BLaER1 treated with 17β-estradiol and CSF1 and Interleukin-3, amounts not matched to agents 10 nM and 100 nM (cell line): Measurements from ENCODE around the gene SV2B.

Experiments
- H3K27ac ChIP-seq, 11 experiments: shearing (Covaris generic); formaldehyde crosslinking; 2 replicates each; pipeline ENCODE4 v1.8.1; 2022
- H3K27me3 ChIP-seq, 11 experiments: shearing (Covaris generic); formaldehyde crosslinking; 2 replicates each; pipeline ENCODE4 v1.8.1; 2022
- H3K36me3 ChIP-seq, 11 experiments: shearing (Covaris generic); formaldehyde crosslinking; 2 replicates each; pipeline ENCODE4 v1.8.1; 2022
- H3K4me1 ChIP-seq, 10 experiments: shearing (Covaris generic); formaldehyde crosslinking; 2 replicates each; pipeline ENCODE4 v1.8.1; 2022
- H3K4me2 ChIP-seq, 11 experiments: shearing (Covaris generic); formaldehyde crosslinking; 2 replicates each; pipeline ENCODE4 v1.8.1; 2022
- H3K4me3 ChIP-seq, 10 experiments: shearing (Covaris generic); formaldehyde crosslinking; 2 replicates each; pipeline ENCODE4 v1.8.1; 2022
- H3K9ac ChIP-seq, 11 experiments: shearing (Covaris generic); formaldehyde crosslinking; 2 replicates each; pipeline ENCODE4 v1.8.1; 2022
- H3K9me3 ChIP-seq, 11 experiments: shearing (Covaris generic); formaldehyde crosslinking; replicated peaks in 1 of 11; 2 replicates each; pipeline ENCODE4 v1.8.1; 2022
- H4K20me1 ChIP-seq, 11 experiments: shearing (Covaris generic); formaldehyde crosslinking; 2 replicates each; pipeline ENCODE4 v1.8.1; 2022
- Cebpa-rat ChIP-seq, 11 experiments: shearing (Covaris generic); IDR thresholded peaks; 2 replicates each; pipeline ENCODE4 v1.8.1; 2022

Gene SV2B

DNA sequence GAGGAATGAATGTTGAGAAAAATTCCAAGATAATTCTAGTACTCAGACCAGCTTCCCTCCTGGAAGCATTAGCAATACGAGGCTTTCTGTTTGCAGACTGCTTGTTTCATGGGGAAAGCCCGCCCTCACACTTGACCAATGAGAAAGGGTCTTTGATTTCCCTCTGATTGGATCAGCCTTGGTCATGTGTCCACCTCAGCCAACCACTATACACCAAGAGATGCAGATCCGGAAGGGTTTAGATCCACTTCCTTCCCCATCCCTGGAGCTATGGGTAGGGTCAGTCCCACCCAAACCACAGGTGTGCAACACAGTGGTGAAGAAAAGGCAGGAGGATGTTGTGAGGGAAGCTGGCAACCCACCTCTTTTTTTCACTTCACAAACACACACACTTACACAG, 154.7 kb downstream of the SV2B start:
- H3K4me3 ChIP-seq: no peak overlapping the region
- H3K9ac ChIP-seq: no peak overlapping the region
- H3K4me2 ChIP-seq: no peak overlapping the region
- peaks cover 7 to 37% (median 16%) of the 10 kb centered on the region in 10 experiments; a peak in 16 of 20 replicates for H3K4me1 ChIP-seq
- no peaks in the 10 kb centered on the region for H3K9me3 ChIP-seq
- no peak for TF ChIP-seq Cebpa-rat (IDR thresholded peaks at IDR 0.05)
- no peak overlapping the region for H3K27ac ChIP-seq
- H4K20me1 ChIP-seq: no peaks in the 10 kb centered on the region
- no peaks in the 10 kb centered on the region for H3K27me3 ChIP-seq
- H3K36me3 ChIP-seq: no peaks in the 10 kb centered on the region

DNA sequence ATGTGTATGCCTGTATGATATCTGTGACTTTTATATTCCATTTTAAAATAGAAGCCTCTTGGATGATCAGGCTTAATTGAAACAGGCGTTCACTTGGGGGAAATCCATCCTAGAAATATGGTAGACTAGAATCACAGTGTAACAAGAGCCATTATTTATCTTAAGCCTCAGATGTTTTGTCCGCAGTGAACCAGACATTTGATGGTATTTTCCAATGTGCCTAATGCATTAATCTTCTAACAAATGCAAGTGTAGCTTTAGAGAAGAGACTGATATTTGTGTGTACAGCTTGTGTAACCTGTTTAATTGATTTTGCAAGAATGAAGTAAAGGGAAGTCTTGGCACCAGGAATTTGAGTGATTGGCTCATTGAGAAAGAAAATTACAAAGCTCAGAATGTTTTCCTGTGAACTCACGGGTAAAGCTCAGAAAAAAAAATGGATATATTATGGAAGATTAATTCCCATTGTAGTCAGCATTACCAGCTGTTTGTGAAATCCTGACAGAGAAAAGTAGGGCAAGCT, 155.7 kb downstream of the SV2B start:
- H4K20me1 ChIP-seq: no peaks in the 10 kb centered on the region
- peaks cover 7 to 37% (median 16%) of the 10 kb centered on the region in 10 experiments; a peak in 16 of 20 replicates for H3K4me1 ChIP-seq
- no peak overlapping the region for H3K9ac ChIP-seq
- no peaks in the 10 kb centered on the region for H3K27me3 ChIP-seq
- no peak for TF ChIP-seq Cebpa-rat (IDR thresholded peaks at IDR 0.05)
- no peaks in the 10 kb centered on the region for H3K36me3 ChIP-seq
- peaks cover 0 to 7% (median 1%) of the 10 kb centered on the region in 11 experiments; a peak in 8 of 22 replicates for H3K9me3 ChIP-seq
- no peak overlapping the region for H3K4me3 ChIP-seq
- no peak overlapping the region for H3K4me2 ChIP-seq
- H3K27ac ChIP-seq: no peak overlapping the region

DNA sequence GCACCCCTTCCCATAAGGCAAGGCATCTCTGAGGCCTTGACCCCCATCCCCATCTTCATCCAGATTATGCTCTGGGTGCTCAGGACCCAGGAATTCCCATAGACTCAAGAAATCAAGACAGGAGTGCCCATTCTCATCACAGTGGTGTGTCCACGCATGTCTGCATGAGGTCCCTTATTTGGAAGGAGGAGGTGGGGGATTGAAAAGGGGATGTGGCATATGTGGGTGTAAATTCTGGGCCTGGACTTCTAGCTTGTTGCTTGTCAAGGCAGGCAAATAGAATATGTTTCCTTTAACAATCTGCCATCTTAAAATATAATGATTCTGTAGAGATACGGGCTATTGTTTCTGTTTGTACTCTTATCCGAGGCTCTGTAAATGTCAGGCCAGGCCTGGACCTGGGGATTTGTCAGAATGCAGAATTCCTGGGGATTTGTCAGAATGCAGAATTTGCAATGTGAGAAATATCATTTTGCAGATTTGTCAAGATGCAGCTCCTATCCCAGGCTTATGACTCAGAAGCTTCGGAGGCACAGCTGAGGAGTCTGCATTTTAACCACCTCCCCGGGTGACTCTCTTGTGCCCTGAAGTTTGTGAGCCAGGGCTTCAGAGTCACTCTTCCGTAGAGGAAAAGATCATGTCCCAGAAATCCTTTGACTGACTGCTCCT, 157.8 kb downstream of the SV2B start:
- Histone ChIP-seq H3K9me3 (peaks cover 0 to 11% (median 5%) of the 10 kb centered on the region in 11 experiments; a peak in 8 of 22 replicates), H3K4me1 (peaks cover 7 to 44% (median 18%) of the 10 kb centered on the region in 10 experiments; a peak in 16 of 20 replicates), H3K4me2 (peak overlapping the region in 8 of 11 experiments; percentile 25 to 70 (median 54); a peak in 14 of 22 replicates), H3K4me3 (no peak overlapping the region), H3K36me3 (no peaks in the 10 kb centered on the region), H3K27ac (no peak overlapping the region), H4K20me1 (no peaks in the 10 kb centered on the region), H3K27me3 (no peaks in the 10 kb centered on the region), H3K9ac (no peak overlapping the region)
- TF ChIP-seq Cebpa-rat (IDR thresholded peaks at IDR 0.05): no peak

DNA sequence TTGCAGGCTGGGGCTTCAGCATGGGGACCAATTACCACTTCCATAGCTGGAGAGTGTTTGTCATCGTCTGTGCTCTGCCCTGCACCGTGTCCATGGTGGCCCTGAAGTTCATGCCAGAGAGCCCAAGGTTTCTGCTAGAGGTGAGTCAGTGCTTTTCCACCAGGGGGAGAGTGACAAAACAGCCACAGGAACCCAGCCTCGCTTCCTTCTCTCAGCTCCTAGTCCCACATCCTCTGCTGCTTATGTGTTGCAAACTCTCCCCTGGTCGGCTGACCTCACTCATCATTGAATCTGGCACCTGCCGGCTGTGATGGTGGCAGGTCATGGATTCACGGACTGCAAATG, 158.3 kb downstream of the SV2B start:
- Histone ChIP-seq H3K4me3 (no peak overlapping the region), H3K27me3 (no peaks in the 10 kb centered on the region), H4K20me1 (no peaks in the 10 kb centered on the region), H3K4me1 (peaks cover 8 to 48% (median 23%) of the 10 kb centered on the region in 10 experiments; a peak in 19 of 20 replicates), H3K27ac (no peak overlapping the region), H3K36me3 (no peaks in the 10 kb centered on the region), H3K4me2 (peak overlapping the region in 10 of 11 experiments; percentile 25 to 70 (median 46); a peak in 19 of 22 replicates), H3K9ac (no peak overlapping the region), H3K9me3 (peaks cover 0 to 11% (median 5%) of the 10 kb centered on the region in 11 experiments; a peak in 8 of 22 replicates)
- TF ChIP-seq Cebpa-rat (IDR thresholded peaks at IDR 0.05): no peak

DNA sequence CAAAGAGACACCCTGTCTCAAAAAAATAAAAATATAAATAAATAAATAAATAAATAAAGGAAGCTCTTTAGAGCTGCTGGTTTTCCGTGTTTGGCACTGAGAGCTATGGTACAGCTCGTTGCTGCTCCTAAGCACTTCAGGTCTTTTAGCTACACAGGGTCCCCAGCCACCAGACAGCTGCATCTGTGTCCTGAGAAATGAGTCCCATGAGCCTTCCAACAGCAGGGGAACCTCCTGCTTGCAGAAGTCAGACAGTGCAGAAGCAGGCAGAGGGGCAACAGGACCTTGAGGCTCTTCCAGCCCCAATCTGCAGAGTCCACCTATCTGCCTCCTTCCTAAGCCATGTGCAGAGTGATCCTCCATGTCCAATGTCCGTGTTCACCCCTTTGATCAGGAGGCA, 159.0 kb downstream of the SV2B start:
- H3K27ac ChIP-seq: no peak overlapping the region
- H3K4me1 ChIP-seq: peaks cover 15 to 48% (median 30%) of the 10 kb centered on the region in 10 experiments
- H3K36me3 ChIP-seq: no peaks in the 10 kb centered on the region
- no peaks in the 10 kb centered on the region for H4K20me1 ChIP-seq
- H3K4me2 ChIP-seq: peak overlapping the region in 6 of 11 experiments; percentile 23 to 63 (median 44); a peak in 13 of 22 replicates
- H3K9ac ChIP-seq: no peak overlapping the region
- peaks cover 0 to 11% (median 5%) of the 10 kb centered on the region in 11 experiments; a peak in 8 of 22 replicates for H3K9me3 ChIP-seq
- no peaks in the 10 kb centered on the region for H3K27me3 ChIP-seq
- H3K4me3 ChIP-seq: no peak overlapping the region
- no peak for TF ChIP-seq Cebpa-rat (IDR thresholded peaks at IDR 0.05)

DNA sequence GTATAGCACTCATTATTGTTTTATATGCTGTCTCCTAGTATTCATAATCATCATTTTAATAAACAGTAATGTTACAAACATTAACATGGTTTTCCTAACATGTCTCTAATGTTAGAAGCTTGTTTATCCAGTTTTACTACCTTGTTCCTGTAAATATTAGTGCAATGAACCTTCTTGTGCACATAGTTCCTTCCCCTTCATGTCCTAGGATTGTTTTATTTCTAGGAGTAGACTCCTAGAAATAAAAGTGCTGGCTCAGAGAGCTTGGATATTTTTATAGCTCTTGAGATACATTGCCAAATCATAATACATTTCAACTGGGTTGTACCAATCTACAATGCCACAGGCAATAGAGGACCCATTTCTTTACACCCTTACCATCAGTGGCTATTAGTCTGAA, 161.3 kb downstream of the SV2B start:
- no peak overlapping the region for H3K27ac ChIP-seq
- peaks cover 0 to 11% (median 5%) of the 10 kb centered on the region in 11 experiments; a peak in 8 of 22 replicates for H3K9me3 ChIP-seq
- no peaks in the 10 kb centered on the region for H4K20me1 ChIP-seq
- H3K4me2 ChIP-seq: no peak overlapping the region
- H3K4me1 ChIP-seq: peaks cover 35 to 67% (median 52%) of the 10 kb centered on the region in 10 experiments
- H3K36me3 ChIP-seq: no peaks in the 10 kb centered on the region
- TF ChIP-seq Cebpa-rat (IDR thresholded peaks at IDR 0.05): no peak
- no peak overlapping the region for H3K4me3 ChIP-seq
- H3K27me3 ChIP-seq: no peaks in the 10 kb centered on the region
- no peak overlapping the region for H3K9ac ChIP-seq

DNA sequence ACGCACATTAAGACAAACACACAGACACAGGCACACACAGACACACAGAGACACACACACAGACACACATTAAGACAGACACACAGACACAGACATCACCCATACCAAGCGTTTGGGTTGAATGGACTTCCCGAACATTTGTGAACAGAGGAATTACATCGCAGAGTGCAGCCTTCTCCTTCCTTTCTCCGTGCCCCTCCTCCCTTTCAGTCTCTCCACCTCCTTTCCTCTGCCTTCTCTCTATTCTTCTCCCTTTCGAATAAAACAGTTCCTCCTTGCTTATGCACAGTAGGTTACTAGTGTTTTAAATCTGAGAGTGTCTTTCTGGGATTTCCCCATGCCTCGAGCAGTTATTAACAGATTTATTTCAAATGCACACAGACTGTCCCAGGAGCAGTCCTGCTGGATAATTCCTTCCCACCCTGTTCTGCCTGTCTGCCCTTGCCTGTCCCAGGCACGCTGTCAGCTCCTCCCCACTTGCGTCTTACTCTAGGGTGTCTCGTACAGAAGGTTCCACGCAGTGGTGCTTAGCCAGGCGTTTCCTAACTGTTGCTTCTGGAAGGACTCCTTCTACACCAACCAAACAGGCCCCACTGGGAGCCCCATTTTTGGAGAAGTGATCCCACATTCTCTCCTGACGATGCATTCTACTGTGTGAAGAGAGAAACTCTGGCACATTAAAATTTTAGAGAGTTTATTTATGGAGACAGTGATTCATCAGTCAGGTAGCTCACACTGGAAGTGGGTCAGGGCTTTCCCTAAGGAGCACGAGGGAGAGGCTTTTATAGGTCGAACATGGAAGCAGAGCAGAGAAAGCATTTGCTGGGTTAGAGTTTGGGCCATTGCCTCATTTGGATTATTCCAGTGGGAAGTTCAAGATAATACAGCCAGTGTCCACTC, 163.8 kb downstream of the SV2B start:
- H3K36me3 ChIP-seq: no peaks in the 10 kb centered on the region
- peak overlapping the region; percentile 69 to 97 (median 89) for H3K4me2 ChIP-seq
- no peak for TF ChIP-seq Cebpa-rat (IDR thresholded peaks at IDR 0.05)
- H3K27me3 ChIP-seq: no peaks in the 10 kb centered on the region
- H3K27ac ChIP-seq: peak overlapping the region in 10 of 11 experiments; percentile 32 to 87 (median 74); a peak in 18 of 22 replicates
- peak overlapping the region in 7 of 11 experiments; percentile 45 to 70 (median 55); a peak in 15 of 22 replicates for H3K9ac ChIP-seq
- peaks cover 28 to 57% (median 40%) of the 10 kb centered on the region in 10 experiments for H3K4me1 ChIP-seq
- peak overlapping the region in 6 of 10 experiments; percentile 10 to 50 (median 36); a peak in 10 of 20 replicates for H3K4me3 ChIP-seq
- H4K20me1 ChIP-seq: no peaks in the 10 kb centered on the region
- H3K9me3 ChIP-seq: peaks cover 0 to 11% (median 5%) of the 10 kb centered on the region in 11 experiments; a peak in 8 of 22 replicates

DNA sequence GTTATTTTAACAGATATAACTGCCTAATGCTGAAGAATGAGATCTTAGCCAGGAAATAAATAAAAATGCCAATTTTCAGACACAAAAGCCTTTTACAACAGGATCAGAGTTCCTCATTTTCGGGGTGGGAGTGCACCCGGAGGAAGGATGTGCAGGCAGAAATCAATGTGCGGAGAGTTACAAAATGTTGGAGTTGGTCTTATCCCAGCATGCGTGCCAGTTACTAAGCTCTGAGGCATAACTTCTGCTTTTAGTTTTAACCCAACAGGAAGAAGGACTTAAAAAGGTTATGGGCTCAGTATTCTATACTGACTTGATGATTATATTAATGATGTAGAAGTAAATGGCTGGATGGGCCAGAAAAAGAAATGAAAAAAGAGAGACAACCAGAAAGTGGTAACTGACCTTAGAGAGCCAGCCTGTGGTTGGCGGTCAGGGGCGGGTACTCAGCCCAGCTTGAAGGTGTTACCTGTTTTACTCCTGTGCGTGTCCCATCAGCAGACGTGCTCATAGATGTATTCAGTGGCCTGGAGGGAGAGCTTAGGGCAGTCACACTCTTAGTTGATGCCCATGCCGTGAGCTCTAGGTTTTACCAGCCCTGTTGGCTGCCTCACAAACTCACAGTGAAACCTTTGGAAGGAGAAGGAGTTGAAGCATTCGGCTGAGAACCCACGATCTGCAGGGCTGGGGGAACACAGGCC, 164.7 kb downstream of the SV2B start:
- peak overlapping the region; percentile 69 to 97 (median 89) for H3K4me2 ChIP-seq
- no peaks in the 10 kb centered on the region for H4K20me1 ChIP-seq
- H3K9me3 ChIP-seq: peaks cover 0 to 11% (median 5%) of the 10 kb centered on the region in 11 experiments; a peak in 8 of 22 replicates
- peak overlapping the region in 8 of 11 experiments; percentile 45 to 70 (median 56); a peak in 16 of 22 replicates for H3K9ac ChIP-seq
- peak overlapping the region; percentile 38 to 87 (median 73); a peak in 21 of 22 replicates for H3K27ac ChIP-seq
- no peak for TF ChIP-seq Cebpa-rat (IDR thresholded peaks at IDR 0.05)
- H3K27me3 ChIP-seq: no peaks in the 10 kb centered on the region
- peaks cover 28 to 49% (median 38%) of the 10 kb centered on the region in 10 experiments for H3K4me1 ChIP-seq
- H3K36me3 ChIP-seq: no peaks in the 10 kb centered on the region
- H3K4me3 ChIP-seq: peak overlapping the region in 5 of 10 experiments; percentile 11 to 50 (median 44); a peak in 6 of 20 replicates
